Neutrophil (primary cell): Measurements from ENCODE around the gene GNG2.

ENCODE experiments used
- H3K27ac ChIP-seq: fragments of 200-600 bp; sonication (generic); 2 replicates; pipeline ENCODE4 v1.5.1; 2016; ENCODE audit warnings: mild to moderate bottlenecking, moderate library complexity
- H3K27me3 ChIP-seq: fragments of 200-600 bp; sonication (generic); 2 replicates; pipeline ENCODE4 v1.6.0; 2016; ENCODE audit warnings: mild to moderate bottlenecking
- H3K36me3 ChIP-seq: fragments of 200-600 bp; sonication (generic); 2 replicates; pipeline ENCODE4 v1.5.1; 2017
- H3K4me1 ChIP-seq, 2 experiments: fragments of 200-600 bp in 1 of 2; sonication (generic) in 1 of 2; 1 replicate in 1 of 2; 2 replicates in 1 of 2; pipeline versions ENCODE4 v1.5.1 to v1.6.1; 2013 to 2016; ENCODE audit warnings: low read depth in 1 of 2, low read length in 1 of 2, mild to moderate bottlenecking in 1 of 2, moderate library complexity in 1 of 2; ENCODE audit not compliant: control insufficient read depth in 1 of 2, insufficient read depth in 1 of 2
- H3K4me3 ChIP-seq, 2 experiments: fragments of 200-600 bp in 1 of 2; sonication (generic) in 1 of 2; 1 replicate in 1 of 2; 2 replicates in 1 of 2; pipeline ENCODE4 v1.5.1; 2013 to 2016; ENCODE audit warnings: low read depth in 1 of 2, low read length in 1 of 2, mild to moderate bottlenecking in 1 of 2, moderate library complexity in 1 of 2
- H3K9me3 ChIP-seq: fragments of 200-600 bp; sonication (generic); 2 replicates; pipeline ENCODE4 v1.5.1; 2016
- TF ChIP-seq, protein P1 (sequence below): fragments of 200-600 bp; sonication (generic); IDR thresholded peaks from 2 replicates; pipeline ENCODE4 v1.5.1; 2016; ENCODE audit warnings: antibody characterized with exemption

GNG2 gene

DNA sequence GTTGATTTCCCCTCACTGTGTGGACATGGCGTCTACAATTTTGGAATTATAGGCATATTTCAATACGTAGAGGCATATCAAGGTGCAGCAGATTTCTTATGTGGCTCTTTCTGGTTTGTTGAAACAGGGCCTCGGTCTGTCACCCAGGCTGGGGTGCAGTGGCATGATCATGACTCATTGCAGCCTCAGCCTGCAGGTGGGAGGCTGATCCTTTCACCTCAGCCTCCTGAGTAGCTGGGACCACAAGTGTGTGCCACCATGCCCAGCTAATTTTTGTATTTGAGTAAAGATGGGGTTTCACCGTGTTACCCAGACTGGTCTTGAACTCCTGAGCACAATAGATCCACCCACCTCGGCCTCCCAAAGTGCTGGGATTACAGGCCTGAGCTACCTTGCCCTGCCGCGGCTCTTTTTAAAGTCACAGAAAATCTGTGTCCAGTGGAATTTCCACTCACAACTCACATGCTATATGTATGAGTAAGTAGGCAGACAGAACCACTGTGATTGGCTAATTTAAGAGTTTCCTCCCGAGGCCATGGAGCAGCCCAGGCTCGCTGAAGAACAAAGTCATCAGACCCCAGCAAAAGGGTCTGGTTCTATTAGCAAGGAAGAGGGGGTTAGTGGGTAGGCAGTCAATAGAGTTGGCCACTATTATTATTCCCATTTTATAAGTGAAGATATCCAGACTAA is 9.1 kb downstream of the GNG2 start:
- H3K36me3 ChIP-seq, result peaks cover 6% of the 10 kb centered on the region
- peak overlapping the region; percentile 93 for H3K27ac ChIP-seq
- H3K4me3 ChIP-seq, result no peak overlapping the region
- H3K4me1 ChIP-seq, result peaks cover 100% of the 10 kb centered on the region in 2 experiments
- TF ChIP-seq, protein P1, sequence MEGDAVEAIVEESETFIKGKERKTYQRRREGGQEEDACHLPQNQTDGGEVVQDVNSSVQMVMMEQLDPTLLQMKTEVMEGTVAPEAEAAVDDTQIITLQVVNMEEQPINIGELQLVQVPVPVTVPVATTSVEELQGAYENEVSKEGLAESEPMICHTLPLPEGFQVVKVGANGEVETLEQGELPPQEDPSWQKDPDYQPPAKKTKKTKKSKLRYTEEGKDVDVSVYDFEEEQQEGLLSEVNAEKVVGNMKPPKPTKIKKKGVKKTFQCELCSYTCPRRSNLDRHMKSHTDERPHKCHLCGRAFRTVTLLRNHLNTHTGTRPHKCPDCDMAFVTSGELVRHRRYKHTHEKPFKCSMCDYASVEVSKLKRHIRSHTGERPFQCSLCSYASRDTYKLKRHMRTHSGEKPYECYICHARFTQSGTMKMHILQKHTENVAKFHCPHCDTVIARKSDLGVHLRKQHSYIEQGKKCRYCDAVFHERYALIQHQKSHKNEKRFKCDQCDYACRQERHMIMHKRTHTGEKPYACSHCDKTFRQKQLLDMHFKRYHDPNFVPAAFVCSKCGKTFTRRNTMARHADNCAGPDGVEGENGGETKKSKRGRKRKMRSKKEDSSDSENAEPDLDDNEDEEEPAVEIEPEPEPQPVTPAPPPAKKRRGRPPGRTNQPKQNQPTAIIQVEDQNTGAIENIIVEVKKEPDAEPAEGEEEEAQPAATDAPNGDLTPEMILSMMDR, result no peak
- H3K9me3 ChIP-seq, result no peaks in the 10 kb centered on the region
- H3K27me3 ChIP-seq, result no peaks in the 10 kb centered on the region

DNA sequence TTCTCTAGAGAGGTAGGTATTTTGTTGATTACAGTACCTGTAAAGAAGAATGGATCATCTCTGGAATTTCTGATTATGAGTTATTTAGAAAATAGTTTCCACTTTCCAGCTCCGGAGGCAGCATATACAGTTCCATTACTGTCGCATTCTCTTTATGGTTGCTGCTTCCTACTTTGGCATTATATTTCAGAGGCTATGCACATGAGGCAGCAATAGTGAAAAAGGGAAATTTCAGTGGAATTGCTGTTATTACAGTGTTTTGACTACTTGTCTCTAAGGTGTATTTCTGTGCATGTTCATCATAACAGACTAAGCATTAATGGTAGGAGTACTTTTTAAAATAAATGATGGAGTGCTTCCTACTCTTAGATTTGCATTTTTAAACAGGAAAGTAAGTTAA is 10.2 kb downstream of the GNG2 start:
- H3K36me3 ChIP-seq, result peaks cover 6% of the 10 kb centered on the region
- H3K4me1 ChIP-seq, result peaks cover 97 to 100% of the 10 kb centered on the region in 2 experiments
- H3K4me3 ChIP-seq, result no peak overlapping the region
- H3K27ac ChIP-seq, result peak overlapping the region; percentile 93
- no peaks in the 10 kb centered on the region for H3K9me3 ChIP-seq
- H3K27me3 ChIP-seq, result no peaks in the 10 kb centered on the region
- TF ChIP-seq, protein P1, result no peak

DNA sequence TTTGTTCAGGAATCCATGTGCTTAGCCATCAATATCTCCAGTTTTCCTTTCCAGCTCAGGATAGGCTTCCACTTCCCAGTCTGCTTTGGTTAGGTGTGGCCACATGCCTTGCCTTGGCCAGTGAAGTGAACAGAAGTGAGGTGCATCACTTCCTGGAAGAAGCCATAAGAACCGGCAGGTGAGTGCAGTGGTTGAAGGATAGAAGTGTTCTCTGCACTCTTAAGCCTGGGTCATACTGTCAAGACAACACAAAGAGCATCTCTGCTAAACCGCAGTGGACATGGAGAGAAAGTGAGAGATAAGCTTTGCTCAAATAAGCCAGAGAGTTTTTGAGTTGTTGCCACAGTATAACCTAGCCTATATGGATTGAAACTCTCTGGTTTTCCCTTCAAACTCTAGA is 11.4 kb downstream of the GNG2 start:
- H3K36me3 ChIP-seq, result peaks cover 6% of the 10 kb centered on the region
- no peaks in the 10 kb centered on the region for H3K27me3 ChIP-seq
- peak overlapping the region in 1 of 2 experiments; percentile 37 for H3K4me3 ChIP-seq
- H3K9me3 ChIP-seq, result no peaks in the 10 kb centered on the region
- H3K27ac ChIP-seq, result peak overlapping the region; percentile 87
- peaks cover 89 to 99% of the 10 kb centered on the region in 2 experiments for H3K4me1 ChIP-seq
- TF ChIP-seq, protein P1, result no peak

DNA sequence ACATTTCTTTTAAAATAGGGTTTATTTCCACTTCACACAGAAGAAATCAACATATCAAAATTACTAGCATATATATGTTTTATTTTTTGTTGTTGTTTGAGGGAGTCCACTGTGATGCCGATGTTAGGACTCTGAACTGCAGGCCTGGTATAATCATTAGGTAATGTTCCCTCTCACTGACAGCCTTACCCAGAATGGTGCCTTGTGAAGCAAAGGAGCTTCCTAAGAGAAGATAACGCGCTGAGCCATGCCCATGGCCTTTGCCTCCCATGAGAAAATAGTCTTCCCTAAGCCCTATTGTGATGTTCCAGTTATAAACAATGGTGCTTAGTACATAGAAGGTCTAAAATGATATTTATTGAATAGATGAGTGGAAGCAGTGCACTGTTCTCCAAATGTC is 12.0 kb downstream of the GNG2 start:
- TF ChIP-seq, protein P1, result no peak
- Histone ChIP-seq H3K9me3 (no peaks in the 10 kb centered on the region), H3K36me3 (peaks cover 6% of the 10 kb centered on the region), H3K27me3 (no peaks in the 10 kb centered on the region), H3K4me3 (peak overlapping the region in 1 of 2 experiments; percentile 37), H3K27ac (peak overlapping the region; percentile 87), H3K4me1 (peaks cover 87 to 99% of the 10 kb centered on the region in 2 experiments)

DNA sequence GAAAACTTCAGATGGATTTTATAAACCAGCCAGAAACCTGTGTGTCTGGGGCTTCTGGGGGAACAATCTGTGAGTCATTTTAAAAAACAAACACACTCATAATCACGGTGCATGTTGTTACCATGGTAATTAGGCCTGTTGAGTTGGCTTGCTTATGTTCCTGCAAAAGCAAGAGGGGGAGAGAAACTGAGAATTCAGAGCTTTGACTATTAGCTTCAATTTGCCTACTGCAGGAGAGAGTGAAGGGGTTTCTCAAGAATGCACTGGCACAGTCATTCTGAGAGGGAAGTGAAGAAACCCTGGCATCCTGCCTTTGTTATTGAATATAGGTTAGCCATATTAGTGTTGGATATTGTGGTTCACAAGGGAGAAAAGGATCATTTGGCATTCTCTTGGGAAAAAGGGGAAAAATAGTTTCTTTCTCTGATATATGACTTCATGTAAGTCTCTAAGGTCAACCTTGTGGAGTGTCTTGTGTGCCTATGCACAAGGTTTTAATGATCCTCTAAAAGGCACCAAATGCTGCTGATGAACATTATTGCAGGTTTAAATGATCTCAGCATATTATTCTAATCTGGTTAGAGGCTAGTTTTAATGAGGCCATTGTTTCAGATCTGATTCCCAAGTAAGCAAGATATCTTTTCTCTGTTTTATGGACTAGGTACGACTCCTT is 12.9 kb downstream of the GNG2 start:
- Histone ChIP-seq H3K36me3 (peaks cover 6% of the 10 kb centered on the region), H3K27me3 (no peaks in the 10 kb centered on the region), H3K9me3 (no peaks in the 10 kb centered on the region), H3K4me1 (peaks cover 85 to 99% of the 10 kb centered on the region in 2 experiments), H3K4me3 (peak overlapping the region; percentile 18 to 37), H3K27ac (peak overlapping the region; percentile 87)
- TF ChIP-seq, protein P1, result no peak
